Effector memory CD4-positive, alpha-beta T cell (primary cell): ENCODE measurements around the gene DNAH8.

ENCODE experiments used
- DNase-seq, 3 donors: peaks; one replicate each; pipeline ENCODE4 v3.0.0-alpha.2; 2020
- H3K27ac ChIP-seq: 2 replicates; pipeline ENCODE4 v1.7.0; 2013; ENCODE audit warnings: mild to moderate bottlenecking, low read length, moderate library complexity; ENCODE audit not compliant: insufficient read depth, poor library complexity, severe bottlenecking
- H3K27me3 ChIP-seq: replicated peaks from 2 replicates; pipeline ENCODE4 v1.7.0; 2013; ENCODE audit warnings: mild to moderate bottlenecking, low read length; ENCODE audit not compliant: insufficient read depth, control insufficient read depth, poor library complexity, severe bottlenecking
- H3K36me3 ChIP-seq: 2 replicates; pipeline ENCODE4 v1.7.0; 2013; ENCODE audit warnings: mild to moderate bottlenecking, low read length, moderate library complexity; ENCODE audit not compliant: control insufficient read depth, insufficient read depth
- H3K4me1 ChIP-seq: 2 replicates; pipeline ENCODE4 v1.7.0; 2013; ENCODE audit warnings: low read length, mild to moderate bottlenecking; ENCODE audit not compliant: control insufficient read depth, insufficient read depth, poor library complexity, severe bottlenecking
- H3K4me3 ChIP-seq: 2 replicates; pipeline ENCODE4 v1.7.0; 2013; ENCODE audit warnings: low read length, low read depth, mild to moderate bottlenecking; ENCODE audit not compliant: insufficient read depth, poor library complexity, severe bottlenecking
- H3K9me3 ChIP-seq: 2 replicates; pipeline ENCODE4 v1.7.0; 2013; ENCODE audit warnings: mild to moderate bottlenecking, low read length, moderate library complexity; ENCODE audit not compliant: control insufficient read depth

Gene DNAH8

GRCh38 chr6:39053016-39053624, 338.0 kb downstream of the DNAH8 start:
- H3K4me1 ChIP-seq = peaks cover 7% of the 10 kb centered on the region
- peaks cover 13% of the 10 kb centered on the region for H3K27me3 ChIP-seq
- H3K9me3 ChIP-seq = no peaks in the 10 kb centered on the region

GRCh38 chr6:39053854-39054576, 338.9 kb downstream of the DNAH8 start:
- no peaks in the 10 kb centered on the region for H3K9me3 ChIP-seq
- H3K27me3 ChIP-seq = peaks cover 5% of the 10 kb centered on the region
- no peak for DNase-seq

More at GRCh38 chr6:39053016-39053624, 338.0 kb downstream of the DNAH8 start:
- Histone ChIP-seq H3K36me3 (no peaks in the 10 kb centered on the region), H3K4me3 (no peak overlapping the region), H3K27ac (no peak overlapping the region)
- no peak for DNase-seq

GRCh38 chr6:39054577-39055142, 339.5 kb downstream of the DNAH8 start:
- no peaks in the 10 kb centered on the region for H3K9me3 ChIP-seq
- H3K4me1 ChIP-seq = peaks cover 3% of the 10 kb centered on the region
- no peaks in the 10 kb centered on the region for H3K27me3 ChIP-seq
- H3K4me3 ChIP-seq = no peak overlapping the region
- H3K27ac ChIP-seq = no peak overlapping the region
- no peak for DNase-seq
- no peaks in the 10 kb centered on the region for H3K36me3 ChIP-seq

More at GRCh38 chr6:39053854-39054576, 338.9 kb downstream of the DNAH8 start:
- H3K27ac ChIP-seq = no peak overlapping the region
- peaks cover 3% of the 10 kb centered on the region for H3K4me1 ChIP-seq
- no peaks in the 10 kb centered on the region for H3K36me3 ChIP-seq
- no peak overlapping the region for H3K4me3 ChIP-seq

- Histone ChIP-seq H3K36me3 (no peaks in the 10 kb centered on the region), H3K27ac (no peak overlapping the region), H3K4me3 (no peak overlapping the region), H3K4me1 (peaks cover 3% of the 10 kb centered on the region), H3K27me3 (no peaks in the 10 kb centered on the region), H3K9me3 (no peaks in the 10 kb centered on the region)
- no peak for DNase-seq
Observed at GRCh38 chr6:39055661-39056060, 340.6 kb downstream of the DNAH8 start.

GRCh38 chr6:39056191-39056590, 341.1 kb downstream of the DNAH8 start:
- H3K36me3 ChIP-seq = no peaks in the 10 kb centered on the region
- no peaks in the 10 kb centered on the region for H3K27me3 ChIP-seq
- DNase-seq = no peak
- no peaks in the 10 kb centered on the region for H3K9me3 ChIP-seq
- no peak overlapping the region for H3K27ac ChIP-seq
- H3K4me1 ChIP-seq = peaks cover 3% of the 10 kb centered on the region
- H3K4me3 ChIP-seq = no peak overlapping the region

GRCh38 chr6:39056681-39057080, 341.6 kb downstream of the DNAH8 start:
- Histone ChIP-seq H3K27ac (no peak overlapping the region), H3K27me3 (no peaks in the 10 kb centered on the region), H3K9me3 (no peaks in the 10 kb centered on the region), H3K4me1 (no peaks in the 10 kb centered on the region), H3K36me3 (no peaks in the 10 kb centered on the region), H3K4me3 (no peak overlapping the region)
- DNase-seq = no peak

GRCh38 chr6:39057251-39058155, 342.4 kb downstream of the DNAH8 start:
- H3K9me3 ChIP-seq = no peaks in the 10 kb centered on the region
- H3K27me3 ChIP-seq = no peaks in the 10 kb centered on the region
- H3K4me3 ChIP-seq = no peak overlapping the region
- H3K36me3 ChIP-seq = no peaks in the 10 kb centered on the region
- no peak overlapping the region for H3K27ac ChIP-seq
- H3K4me1 ChIP-seq = no peaks in the 10 kb centered on the region
- no peak for DNase-seq

- no peaks in the 10 kb centered on the region for H3K36me3 ChIP-seq
- H3K27me3 ChIP-seq = no peaks in the 10 kb centered on the region
- H3K4me3 ChIP-seq = no peak overlapping the region
- H3K4me1 ChIP-seq = no peaks in the 10 kb centered on the region
- DNase-seq = no peak
- no peak overlapping the region for H3K27ac ChIP-seq
- H3K9me3 ChIP-seq = no peaks in the 10 kb centered on the region
Observed at GRCh38 chr6:39058471-39059147, 343.5 kb downstream of the DNAH8 start.

- Histone ChIP-seq H3K36me3 (no peaks in the 10 kb centered on the region), H3K9me3 (no peaks in the 10 kb centered on the region), H3K4me1 (no peaks in the 10 kb centered on the region), H3K27ac (no peak overlapping the region), H3K4me3 (no peak overlapping the region), H3K27me3 (no peaks in the 10 kb centered on the region)
- DNase-seq = no peak
Observed at GRCh38 chr6:39059496-39060310, 344.6 kb downstream of the DNAH8 start.
